Measurements from ENCODE around the gene IL32.
"Not testable (repeated sequence)": the region's sequence is repeated elsewhere in the genome, so short reads cannot be mapped to it uniquely, and the experiment has no call there.

IL32 gene

GRCh38 chr16:3028716-3029319 is 36.6 kb upstream of the IL32 start:
- no peak for DNase-seq

DNA sequence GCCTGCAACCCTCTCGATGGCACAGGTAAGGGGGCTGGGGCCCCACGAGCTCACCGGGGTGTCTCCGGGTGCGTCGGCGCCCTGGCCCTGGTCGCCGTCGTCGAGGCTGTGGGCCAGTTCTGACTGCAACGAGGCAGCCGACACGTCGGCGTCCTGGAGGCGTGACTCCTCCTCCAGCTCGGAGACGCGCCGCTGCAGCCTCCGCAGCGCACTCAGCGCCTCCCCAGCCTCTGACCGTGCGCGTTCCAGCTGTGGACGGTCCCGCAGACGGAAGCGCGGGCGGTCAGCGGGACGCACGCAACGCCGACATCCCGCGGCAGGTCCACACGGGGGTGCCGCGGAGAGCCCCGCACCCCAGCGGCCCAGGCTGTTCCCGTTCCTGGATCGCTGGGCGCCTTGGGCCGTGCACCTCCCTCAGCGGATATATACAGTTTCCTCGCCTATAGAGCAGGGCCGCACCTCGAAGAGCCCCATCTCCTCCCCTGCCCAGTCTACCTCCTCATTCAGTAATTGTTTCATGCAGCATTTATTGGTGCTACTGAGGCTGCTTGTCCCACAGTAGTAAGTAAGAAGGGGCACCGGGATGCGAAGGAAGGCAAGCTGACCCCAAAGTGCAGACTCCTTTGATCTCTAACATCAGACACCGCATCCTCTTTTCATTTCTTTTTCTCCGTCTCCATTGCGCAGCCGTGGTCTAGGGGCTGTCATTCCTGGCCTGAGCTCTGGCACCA is 35.8 kb upstream of the IL32 start:
- DNase-seq: peak; percentile 20

GRCh38 chr16:3030222-3031212 is 34.9 kb upstream of the IL32 start:
- no peak for DNase-seq

DNA sequence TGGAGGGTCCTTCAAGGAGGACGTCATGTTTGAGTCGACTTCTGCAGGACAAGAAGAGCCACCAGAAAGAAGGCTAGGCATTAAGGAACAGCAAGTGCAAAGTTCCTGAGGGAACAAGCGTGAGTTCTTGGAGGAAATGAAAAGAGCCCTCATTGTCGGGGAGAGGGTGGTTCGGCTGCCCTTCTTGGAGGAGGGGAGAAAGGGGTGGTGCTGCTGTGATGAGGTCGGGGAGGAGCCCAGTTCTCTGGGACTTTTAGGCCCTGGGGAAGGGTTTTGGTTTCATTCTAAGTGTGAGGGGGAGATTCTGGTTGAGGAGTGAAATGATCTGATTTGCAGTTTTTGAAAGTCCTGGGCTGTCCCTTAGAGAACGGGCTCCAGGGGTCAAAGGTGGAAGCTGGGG is 32.8 kb upstream of the IL32 start:
- DNase-seq: no peak

- no peak for DNase-seq
Measured at GRCh38 chr16:3035289-3035971, 30.0 kb upstream of the IL32 start.

DNA sequence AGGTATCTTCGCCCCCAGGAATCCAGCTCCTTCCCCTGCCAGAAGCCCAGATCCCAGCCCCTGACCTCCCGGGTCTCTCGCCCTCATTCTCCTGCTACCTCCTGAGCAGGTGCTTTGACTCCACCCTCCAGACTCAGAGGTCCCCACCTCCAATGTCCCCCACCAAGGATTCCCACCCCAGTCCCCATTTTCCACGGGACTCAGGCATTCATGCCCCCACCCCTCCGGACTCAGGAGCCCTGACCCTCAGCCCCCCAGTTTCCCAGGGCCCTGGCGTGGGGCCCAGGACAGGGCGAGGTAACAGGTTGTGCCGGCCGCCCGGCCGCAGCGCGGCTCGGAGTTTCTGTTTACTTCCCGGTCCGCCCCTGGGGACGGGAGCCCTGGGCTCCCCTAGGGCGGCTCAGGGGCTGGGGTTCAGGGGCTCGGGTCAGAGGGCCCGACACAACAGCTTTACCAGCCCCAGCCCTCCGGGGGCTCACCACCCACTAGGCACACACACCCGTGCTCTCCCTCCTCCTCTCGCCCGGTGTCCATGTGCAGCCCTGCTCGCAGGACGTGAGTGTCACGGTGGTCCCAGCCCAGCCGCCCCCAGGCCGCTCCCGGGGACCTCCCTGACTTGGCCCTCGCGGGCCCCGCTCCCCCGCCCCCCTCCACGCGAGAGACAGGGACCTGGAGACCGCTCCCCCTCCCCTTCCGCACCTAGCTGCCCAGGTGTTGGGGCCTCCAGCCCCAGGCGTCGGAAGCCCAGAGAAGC is 29.3 kb upstream of the IL32 start:
- no peak for DNase-seq

DNA sequence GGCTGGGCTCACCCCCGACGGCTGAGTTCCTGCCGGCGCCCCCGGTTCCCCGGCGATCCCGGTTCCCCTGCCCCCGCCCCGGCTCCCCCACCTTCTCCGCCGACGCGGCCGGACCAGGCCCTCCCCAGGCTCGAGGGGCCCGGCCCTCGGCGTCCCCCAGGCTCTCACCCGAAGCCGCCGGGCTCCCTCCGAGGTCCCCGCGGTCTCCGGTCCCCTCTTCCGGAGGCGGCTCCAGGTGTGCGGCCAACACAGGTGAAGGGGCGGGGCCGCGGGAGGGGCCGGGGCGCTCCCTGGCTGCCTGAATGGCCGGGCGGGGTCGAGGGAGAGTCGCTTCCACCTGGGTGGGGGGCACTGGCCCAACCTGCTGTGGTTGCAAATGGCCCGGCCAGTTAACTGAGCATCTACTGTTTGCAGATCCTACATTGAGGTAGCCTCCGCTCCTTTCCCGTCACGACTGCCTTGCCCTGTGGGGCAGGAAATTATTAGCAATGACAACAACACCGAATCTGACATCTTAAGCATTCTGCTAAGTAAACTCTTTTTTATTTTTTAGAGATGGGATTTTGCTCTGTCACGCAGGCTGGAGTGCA is 28.6 kb upstream of the IL32 start, which contains the start of gene BICDL2:
TSS of gene BICDL2 (minus strand) at position 219 of the 590 bp plus-strand sequence. CDS start 1,448 bp downstream, outside the sequence.
- DNase-seq: no peak

DNA sequence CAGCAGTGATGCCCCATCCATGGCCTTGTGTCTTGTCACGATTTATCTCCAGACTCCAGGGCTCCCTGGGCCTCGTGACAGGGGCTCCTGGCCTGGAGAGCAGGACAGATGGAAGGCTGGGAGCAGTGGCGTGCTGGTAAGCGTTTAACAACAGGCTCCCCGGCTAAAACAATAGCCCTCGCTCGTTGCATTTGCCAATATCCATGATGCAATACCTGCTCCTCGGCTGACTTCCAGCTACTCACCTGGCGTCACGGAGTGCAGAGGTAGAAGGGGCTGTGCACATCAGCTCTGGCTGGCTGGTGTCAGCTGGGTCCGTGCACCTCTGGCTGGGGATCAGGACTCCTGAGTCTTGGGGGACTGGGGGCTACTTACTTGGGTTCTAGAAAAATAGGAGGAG is 27.2 kb upstream of the IL32 start:
- no peak for DNase-seq

DNA sequence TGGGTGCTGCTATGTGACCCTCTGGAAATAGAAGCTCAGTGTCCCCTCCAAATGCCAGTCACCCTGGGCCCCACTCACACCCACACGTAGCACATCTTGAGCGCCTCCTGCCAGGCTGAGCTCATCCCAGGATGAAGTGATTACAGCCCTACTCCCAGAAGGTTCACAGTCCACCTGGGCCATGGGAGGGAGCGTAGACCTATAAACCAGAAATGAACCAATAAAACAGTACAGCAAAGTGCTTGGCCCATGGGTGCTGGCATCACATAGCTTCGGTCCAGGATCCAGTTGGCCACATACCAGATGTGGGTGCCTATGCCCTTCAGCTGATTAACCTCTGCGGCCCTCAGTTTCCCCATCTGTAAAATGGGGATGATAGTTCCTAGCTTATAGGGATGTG is 26.5 kb upstream of the IL32 start:
- DNase-seq: no peak

DNA sequence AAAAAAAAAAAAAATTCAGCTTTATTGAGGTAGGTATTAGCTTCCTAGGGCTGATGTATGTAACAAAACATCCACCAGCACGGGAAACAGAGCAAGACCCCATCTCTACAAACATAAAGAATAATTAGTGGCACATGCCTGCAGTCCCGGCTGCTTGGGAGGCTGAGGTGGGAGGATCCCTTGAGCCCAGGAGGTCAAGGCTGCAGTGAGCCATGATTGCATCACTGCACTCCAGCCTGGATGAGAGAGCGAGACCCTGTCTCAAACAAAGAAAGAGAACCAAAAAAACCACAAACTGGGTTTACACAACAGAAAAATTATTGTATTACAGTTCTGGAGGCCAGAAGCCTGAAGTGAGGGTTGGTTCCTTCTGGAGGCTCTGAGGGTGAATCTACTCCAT is 23.1 kb upstream of the IL32 start:
- DNase-seq: peak; percentile 81

DNA sequence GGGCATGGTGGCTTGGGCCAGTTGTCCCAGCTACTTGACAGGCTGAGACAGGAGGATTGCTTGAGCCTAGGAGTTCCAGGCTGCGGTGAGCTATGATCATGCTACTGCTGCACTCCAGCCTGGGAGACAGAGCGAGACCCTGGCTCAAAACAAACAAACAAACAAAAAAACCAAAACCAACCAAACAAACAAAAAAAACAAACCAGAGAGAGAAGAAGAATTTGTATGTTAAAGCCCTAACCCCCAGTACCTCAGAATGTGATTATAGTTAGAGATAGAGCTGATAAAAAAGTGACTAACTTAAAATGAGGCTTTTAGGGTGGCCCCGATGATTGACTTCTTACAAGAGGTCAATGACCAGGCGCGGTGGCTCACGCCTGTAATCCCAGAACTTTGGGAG is 20.7 kb upstream of the IL32 start:
- no peak for DNase-seq

DNA sequence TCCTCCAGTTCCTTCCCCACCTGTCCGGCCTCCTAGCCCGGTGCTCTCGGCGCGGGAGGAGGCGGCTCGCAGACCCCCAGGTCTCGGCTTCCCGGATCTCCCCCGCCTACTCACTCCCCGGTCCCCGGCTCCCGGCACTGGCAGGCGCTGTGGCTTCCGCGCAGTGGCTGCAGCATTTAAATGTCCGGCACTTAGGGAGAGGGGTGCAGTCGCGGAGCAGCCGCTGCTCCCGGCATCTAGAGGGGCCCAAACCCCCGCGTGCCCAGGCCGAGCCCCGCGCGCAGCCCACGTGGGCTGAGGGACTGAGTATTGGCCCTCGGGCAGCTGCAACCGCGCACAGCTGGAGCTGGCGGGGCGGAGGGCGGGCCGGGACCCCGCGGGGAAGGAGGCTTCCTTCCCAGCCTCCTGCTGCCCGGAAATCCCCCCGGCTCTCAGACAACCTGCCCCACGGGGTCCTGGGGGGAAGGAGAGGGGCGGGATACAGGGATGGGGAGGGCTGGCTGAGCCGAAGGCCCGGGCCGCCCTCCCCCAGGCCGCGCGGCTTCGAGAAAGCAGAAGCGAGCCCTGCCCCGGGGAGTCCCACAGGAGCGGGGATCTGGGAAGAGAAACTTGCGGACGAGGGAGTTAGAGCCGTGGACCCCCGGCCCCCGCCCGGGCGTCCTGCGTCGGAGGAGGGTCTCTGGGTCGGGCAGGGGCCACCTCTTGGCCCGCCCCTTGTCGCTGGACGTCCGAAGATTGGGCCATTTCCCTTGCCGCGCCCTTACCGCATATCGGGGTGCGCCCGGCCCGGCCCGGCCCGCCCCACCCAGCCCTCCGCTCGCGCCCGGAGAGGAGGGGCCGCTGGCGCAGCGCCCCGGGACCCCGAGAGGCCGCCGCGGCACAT is 19.4 kb upstream of the IL32 start, which contains the start of gene MMP25:
TSS of gene MMP25 (plus strand) at position 804 of the 883 bp plus-strand sequence. CDS start 357 bp downstream, outside the sequence.
- peak; percentile 68 for DNase-seq

DNA sequence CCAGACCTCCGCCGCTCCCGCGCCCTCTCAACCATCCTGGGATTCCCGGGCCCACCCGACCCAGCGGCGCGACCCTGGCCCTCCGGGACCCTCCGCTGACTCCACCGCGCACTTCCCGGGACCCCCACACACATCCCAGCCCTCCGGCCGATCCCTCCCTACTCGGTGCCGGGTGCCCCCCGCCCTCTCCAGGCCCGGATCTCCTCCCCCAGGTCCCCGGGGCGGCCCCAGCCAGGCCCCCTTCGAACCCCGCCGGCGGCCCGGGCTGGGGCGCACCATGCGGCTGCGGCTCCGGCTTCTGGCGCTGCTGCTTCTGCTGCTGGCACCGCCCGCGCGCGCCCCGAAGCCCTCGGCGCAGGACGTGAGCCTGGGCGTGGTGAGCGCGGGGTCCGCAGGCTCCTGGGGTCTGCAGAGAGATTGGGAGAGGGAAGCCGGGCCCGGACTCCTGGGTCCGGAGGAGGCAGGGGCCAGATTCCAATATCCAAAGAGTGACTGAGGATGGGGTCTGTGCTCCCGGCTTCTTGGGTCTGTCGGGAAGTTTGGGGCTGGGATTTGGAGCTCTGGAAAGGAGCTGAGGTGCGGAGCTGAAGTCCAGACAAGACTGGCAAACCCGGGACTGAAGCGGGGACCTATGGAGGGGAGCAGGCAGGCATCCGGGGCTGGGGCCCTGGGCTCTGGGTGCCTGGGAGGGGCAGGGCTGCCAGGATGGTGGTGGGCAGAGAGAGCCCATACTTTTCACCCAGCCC is 18.6 kb upstream of the IL32 start:
- DNase-seq: no peak

- DNase-seq: no peak
Measured at GRCh38 chr16:3047387-3047720, 18.1 kb upstream of the IL32 start.

DNA sequence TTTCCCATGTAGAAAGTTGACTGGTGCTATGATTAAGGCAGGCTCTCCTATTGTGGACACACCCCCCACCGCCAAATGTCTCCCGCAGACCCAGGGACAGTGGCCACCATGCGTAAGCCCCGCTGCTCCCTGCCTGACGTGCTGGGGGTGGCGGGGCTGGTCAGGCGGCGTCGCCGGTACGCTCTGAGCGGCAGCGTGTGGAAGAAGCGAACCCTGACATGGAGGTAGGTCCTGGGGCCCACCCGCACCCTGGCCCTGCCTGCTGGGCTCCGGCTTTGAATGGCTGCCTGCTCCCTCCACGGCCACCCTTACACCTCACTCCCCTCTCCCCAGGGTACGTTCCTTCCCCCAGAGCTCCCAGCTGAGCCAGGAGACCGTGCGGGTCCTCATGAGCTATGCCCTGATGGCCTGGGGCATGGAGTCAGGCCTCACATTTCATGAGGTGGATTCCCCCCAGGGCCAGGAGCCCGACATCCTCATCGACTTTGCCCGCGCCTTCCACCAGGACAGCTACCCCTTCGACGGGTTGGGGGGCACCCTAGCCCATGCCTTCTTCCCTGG is 15.4 kb upstream of the IL32 start:
- no peak for DNase-seq

DNA sequence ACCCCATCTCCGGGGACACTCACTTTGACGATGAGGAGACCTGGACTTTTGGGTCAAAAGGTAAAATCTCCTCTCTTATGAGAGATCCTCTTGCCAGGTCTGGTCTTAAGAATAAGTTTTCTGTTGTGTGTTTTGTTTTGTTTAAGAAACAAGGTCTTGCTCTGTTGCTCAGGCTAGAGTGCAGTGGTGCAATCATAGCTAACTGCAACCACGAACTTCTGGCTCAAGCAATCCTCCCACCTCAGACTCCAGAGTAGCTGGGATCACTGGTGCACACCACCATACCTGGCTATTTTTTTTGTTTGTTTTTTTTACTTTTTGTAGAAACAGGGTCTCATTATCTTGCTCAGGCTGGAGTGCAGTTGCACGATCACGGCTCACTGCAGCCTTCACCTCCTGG is 15.0 kb upstream of the IL32 start:
- DNase-seq: peak; percentile 37

DNA sequence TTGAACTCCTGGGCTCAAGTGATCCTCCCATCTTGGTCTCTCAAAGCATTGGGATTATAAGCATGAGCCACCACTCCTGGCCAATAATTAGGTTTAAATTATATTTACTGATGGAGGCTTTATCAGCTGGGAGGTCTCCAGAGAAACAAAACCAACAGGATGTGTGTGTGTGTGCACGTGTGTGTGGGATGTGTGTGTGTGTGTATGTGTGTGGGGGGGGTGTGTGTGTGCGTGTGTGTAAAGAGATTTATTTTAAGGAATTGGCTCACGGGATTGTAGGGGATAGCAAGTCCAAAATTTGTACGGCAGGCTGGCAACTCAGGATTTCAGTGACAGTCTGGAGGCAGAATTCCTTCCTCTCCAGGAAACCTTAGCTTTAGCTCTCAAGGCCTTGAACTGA is 14.4 kb upstream of the IL32 start:
- no peak for DNase-seq

GRCh38 chr16:3051494-3051893 is 13.9 kb upstream of the IL32 start:
- DNase-seq: peak; percentile 10

DNA sequence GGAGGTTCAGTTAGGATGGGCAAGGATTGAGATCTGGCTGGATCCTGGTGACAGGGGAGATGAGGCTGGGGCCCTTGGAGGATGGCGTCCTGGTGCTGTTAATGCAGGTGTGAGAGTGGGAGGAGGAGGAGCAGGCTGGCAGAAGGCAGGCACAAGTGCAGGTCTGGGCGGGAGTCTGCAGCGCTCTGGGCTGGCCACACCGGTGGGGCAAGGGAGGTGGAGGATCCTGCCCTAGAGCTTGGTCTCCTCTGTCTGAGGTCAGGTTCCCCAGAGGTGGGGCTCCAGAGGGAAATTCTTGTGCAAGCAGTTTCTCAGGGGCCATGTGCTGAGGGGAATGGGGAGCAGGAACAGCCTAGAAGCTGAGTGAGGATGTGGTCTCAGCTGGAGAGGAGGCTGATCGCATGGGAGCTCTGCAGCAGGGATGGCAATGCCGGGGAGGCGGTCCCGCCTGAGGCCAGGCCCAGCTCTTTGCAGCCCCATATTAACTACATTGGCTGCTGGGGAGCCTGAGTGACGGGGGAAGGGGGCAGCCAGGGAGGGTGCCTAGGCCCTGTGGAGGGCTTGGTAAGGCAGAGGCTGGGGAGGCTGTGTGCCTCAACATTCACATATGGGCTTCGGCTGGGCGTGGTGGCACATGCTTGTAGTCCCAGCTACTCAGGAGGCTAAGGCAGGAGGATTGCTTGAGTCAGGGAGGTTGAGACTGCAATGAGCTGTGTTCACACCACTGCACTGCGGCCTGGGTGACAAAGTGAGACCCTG is 12.7 kb upstream of the IL32 start:
- not testable (repeated sequence) for DNase-seq

Measured in MV-4-11 (cell line).